Gastroesophageal sphincter (tissue), 3 donors: ENCODE measurements around the gene UST.

Experiments
- POLR2A ChIP-seq, 2 donors: fragments of 450-650 bp; IDR thresholded peaks; one replicate each; pipeline ENCODE4 v1.6.1; 2017; ENCODE audit warnings: antibody characterized with exemption in 2 of 2, mild to moderate bottlenecking in 2 of 2, moderate library complexity in 1 of 2
- TF ChIP-seq, protein P1 (sequence below), 4 experiments: fragments of 200-600 bp in 2 of 4; fragments of 450-650 bp in 2 of 4; sonication (generic) in 1 of 4; IDR thresholded peaks; one replicate each; pipeline ENCODE4 v1.5.1; 2017 to 2019; ENCODE audit warnings: antibody characterized with exemption in 4 of 4, mild to moderate bottlenecking in 2 of 4, moderate library complexity in 2 of 4

DNA sequence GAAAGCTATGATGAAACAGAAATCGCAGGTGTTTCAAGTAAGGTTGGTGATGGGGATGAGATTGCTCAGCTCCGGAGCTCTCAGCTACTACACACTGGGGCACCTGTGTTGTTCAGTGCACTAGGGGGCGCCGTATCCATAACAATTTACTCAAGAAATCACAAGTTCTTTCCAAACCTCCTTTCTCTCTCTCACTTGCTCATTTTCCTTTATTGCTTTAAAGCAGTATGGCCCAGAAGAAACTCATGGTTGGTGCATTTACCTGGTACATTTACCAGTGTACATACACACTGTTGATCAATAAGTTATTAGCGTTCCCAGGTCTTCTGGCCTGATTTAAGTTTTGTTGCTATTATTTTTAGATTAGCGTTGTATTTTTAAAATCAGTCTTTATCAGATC lies 335.5 kb downstream of the UST start:
- TF ChIP-seq, protein P1, sequence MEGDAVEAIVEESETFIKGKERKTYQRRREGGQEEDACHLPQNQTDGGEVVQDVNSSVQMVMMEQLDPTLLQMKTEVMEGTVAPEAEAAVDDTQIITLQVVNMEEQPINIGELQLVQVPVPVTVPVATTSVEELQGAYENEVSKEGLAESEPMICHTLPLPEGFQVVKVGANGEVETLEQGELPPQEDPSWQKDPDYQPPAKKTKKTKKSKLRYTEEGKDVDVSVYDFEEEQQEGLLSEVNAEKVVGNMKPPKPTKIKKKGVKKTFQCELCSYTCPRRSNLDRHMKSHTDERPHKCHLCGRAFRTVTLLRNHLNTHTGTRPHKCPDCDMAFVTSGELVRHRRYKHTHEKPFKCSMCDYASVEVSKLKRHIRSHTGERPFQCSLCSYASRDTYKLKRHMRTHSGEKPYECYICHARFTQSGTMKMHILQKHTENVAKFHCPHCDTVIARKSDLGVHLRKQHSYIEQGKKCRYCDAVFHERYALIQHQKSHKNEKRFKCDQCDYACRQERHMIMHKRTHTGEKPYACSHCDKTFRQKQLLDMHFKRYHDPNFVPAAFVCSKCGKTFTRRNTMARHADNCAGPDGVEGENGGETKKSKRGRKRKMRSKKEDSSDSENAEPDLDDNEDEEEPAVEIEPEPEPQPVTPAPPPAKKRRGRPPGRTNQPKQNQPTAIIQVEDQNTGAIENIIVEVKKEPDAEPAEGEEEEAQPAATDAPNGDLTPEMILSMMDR (IDR thresholded peaks at IDR 0.05): peak; percentile 51 to 83 (median 82)
- TF ChIP-seq POLR2A (IDR thresholded peaks at IDR 0.05): no peak
